HUES6 (cell line): ENCODE data around the gene SH2B3.
A peak's percentile ranks its signal among the peaks of the same experiment; 100 is the strongest.
"Not testable (repeated sequence)": the region's sequence is repeated elsewhere in the genome, so short reads cannot be mapped to it uniquely, and the experiment has no call there.

Source experiments
- H3K27ac ChIP-seq: 2 replicates; pipeline ENCODE4 v1.7.0; 2013; ENCODE audit warnings: low read depth, mild to moderate bottlenecking, low read length, inconsistent platforms
- H3K27me3 ChIP-seq: 2 replicates; pipeline ENCODE4 v1.6.1; 2013; ENCODE audit warnings: low read length; ENCODE audit not compliant: control insufficient read depth, insufficient read depth
- H3K36me3 ChIP-seq: 2 replicates; pipeline ENCODE4 v1.6.1; 2013; ENCODE audit warnings: low read length; ENCODE audit not compliant: control insufficient read depth, insufficient read depth
- H3K4me1 ChIP-seq: 2 replicates; pipeline ENCODE4 v1.6.1; 2013; ENCODE audit warnings: low read length; ENCODE audit not compliant: control insufficient read depth, insufficient read depth
- H3K4me3 ChIP-seq: 2 replicates; pipeline ENCODE4 v1.5.1; 2013; ENCODE audit warnings: low read depth, low read length
- H3K9ac ChIP-seq: one replicate; pipeline ENCODE4 v1.6.1; 2013; ENCODE audit warnings: mild to moderate bottlenecking, low read length
- H3K9me3 ChIP-seq: 2 replicates; pipeline ENCODE4 v1.6.1; 2013; ENCODE audit warnings: low read depth, low read length; ENCODE audit not compliant: control insufficient read depth, insufficient read depth

Gene SH2B3

DNA sequence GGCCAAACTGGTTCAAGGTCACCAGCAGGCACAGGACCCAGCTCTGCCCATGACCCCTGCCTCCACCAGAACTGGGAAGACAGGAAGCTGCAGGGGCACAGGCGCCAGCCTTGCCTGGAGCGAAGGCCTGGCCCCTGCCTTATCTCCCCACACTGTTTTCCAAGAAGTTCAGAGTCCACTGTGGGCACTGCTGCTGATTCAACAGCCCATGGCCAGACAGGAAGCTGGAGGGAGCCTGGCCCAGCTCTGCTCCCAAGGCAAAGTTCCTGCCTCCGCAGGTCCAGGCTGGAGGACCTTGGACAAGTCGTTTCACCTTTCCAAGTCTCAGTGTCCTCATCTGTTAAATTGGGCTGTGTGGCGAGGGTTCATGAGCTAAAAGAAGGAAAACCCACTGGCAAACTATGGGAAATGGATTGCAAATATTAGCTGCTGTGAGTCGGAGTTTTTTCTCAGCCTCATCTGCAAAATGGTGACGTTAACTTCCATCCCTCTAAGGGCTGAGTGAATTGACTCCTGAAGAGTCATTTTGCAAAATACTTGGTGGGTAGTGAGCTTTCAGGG, 38.0 kb upstream of the SH2B3 start:
- Histone ChIP-seq H3K4me3 (peak overlapping the region; percentile 79), H3K4me1 (peaks cover 6% of the 10 kb centered on the region; the same call in 1 of the 2 replicates), H3K9ac (no peak overlapping the region), H3K9me3 (no peaks in the 10 kb centered on the region), H3K27ac (no peak overlapping the region), H3K27me3 (peaks cover 11% of the 10 kb centered on the region; the same call in 1 of the 2 replicates), H3K36me3 (peaks cover 15% of the 10 kb centered on the region)

DNA sequence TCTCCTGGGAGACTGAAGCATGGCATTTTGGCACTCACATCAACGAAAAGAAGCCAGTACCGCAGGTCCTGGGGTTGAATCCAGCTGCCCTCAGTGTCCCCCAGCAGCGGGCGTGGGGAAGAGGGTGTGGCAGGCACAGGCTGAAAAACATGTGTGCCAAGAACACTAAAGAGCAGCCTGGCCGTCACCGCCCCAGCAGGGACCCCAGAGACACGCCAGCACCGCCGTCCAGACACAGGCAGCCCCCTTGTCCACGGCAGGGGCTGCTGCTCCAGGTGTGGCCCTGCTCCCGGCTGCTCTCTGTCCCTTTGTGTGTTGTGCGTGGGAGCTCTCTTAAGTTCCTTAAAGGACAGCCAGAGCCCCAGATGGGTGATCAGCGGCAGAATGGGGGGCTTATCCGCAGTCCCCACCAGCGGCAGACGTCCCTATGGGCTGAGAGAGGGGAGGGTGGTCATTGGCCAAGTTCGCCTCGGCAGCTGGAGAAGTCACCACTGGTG, 37.4 kb upstream of the SH2B3 start:
- Histone ChIP-seq H3K9ac (peak overlapping the region; percentile 73), H3K27me3 (peaks cover 11% of the 10 kb centered on the region; the same call in 1 of the 2 replicates), H3K4me3 (peak overlapping the region; percentile 79), H3K4me1 (peaks cover 6% of the 10 kb centered on the region; the same call in 1 of the 2 replicates), H3K9me3 (no peaks in the 10 kb centered on the region; the same call in 1 of the 2 replicates), H3K27ac (no peak overlapping the region), H3K36me3 (peaks cover 10% of the 10 kb centered on the region; the same call in 1 of the 2 replicates)

DNA sequence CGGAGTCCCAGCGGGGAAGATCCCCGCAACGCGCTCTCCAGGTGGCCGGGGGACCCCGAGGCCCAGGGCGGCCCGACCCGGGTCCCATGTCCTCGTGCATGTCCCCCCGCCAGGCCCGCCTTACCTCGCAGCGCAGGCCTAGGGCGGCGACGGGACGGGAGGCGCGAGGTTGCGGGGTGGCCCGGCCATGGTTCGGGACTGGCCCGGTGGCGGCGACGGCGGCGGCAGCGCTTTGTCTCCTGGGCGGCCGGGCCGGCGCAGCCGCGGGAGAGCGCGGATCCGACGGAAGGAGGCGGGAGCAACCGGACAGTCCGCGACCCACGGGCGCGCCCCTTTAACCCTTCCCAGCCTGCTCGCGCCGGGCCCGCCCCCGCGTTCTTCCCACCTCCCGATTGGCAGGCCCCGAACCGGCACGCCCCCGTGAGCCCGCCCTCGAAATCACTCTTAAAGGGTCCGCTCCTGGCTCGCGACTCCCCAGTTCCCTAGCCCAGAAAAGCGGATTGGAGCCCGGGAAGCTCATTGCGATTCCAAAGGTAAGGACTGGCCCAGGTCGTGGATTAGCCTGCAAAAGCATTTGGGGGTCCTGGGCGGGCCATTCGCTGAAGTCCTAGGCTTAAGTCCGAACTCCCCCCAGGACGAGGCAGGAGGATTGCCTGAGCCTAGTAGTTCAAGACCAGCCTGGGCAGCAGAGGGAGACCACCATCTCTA, 36.8 kb upstream of the SH2B3 start, which contains the start of gene PHETA1:
PHETA1 (minus strand) TSS at position 308 of the 708 bp plus-strand sequence. CDS start 5,668 bp downstream, outside the sequence.
- Histone ChIP-seq H3K4me3 (peak within 1 kb of the TSS; percentile 79), H3K4me1 (peaks cover 6% of the 10 kb centered on the region; the same call in 1 of the 2 replicates), H3K9ac (peak within 1 kb of the TSS; percentile 73), H3K27me3 (peaks cover 11% of the 10 kb centered on the region; the same call in 1 of the 2 replicates), H3K27ac (no peak within 1 kb of the TSS), H3K36me3 (peaks cover 6% of the 10 kb centered on the region; the same call in 1 of the 2 replicates), H3K9me3 (no peaks in the 10 kb centered on the region; the same call in 1 of the 2 replicates)

DNA sequence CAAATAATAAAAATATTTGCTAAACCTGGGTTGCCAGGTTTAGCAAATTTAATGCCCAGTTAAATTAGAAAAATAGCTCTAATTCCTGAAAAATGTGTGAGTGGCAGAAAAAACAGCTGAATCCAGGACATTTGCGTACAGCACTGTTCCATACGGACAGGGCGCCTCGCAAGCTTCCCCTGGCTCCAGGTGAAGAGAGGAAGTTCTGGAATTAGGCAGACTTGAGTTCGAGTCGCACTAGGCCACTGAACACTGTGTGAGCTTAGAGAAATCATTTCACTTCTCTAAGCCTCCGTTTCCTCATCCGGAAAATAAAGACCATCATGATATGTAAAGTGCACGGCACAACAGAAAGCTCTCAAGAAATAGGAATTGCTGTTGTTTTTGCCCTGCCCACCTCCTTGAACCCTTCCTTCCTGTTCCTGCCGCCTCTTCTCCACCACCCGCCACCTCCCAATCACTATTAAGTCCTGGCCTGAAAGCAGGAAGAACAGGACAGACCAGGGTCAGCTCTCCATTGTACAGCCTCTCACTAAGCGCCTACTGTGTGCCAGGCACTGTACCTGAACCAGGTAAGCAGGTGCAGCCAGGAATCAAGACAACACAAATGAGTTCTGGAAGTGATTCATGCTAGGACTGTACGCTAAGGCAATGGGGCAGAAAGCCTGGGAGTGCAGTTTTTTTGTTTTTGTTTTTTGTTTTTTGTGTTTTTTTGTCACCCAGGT, 36.1 kb upstream of the SH2B3 start:
- Histone ChIP-seq H3K27ac (no peak overlapping the region), H3K4me3 (peak overlapping the region; percentile 79), H3K9me3 (no peaks in the 10 kb centered on the region; the same call in 1 of the 2 replicates), H3K9ac (peak overlapping the region; percentile 44), H3K27me3 (peaks cover 11% of the 10 kb centered on the region; the same call in 1 of the 2 replicates), H3K4me1 (peaks cover 6% of the 10 kb centered on the region; the same call in 1 of the 2 replicates), H3K36me3 (peaks cover 6% of the 10 kb centered on the region; the same call in 1 of the 2 replicates)

DNA sequence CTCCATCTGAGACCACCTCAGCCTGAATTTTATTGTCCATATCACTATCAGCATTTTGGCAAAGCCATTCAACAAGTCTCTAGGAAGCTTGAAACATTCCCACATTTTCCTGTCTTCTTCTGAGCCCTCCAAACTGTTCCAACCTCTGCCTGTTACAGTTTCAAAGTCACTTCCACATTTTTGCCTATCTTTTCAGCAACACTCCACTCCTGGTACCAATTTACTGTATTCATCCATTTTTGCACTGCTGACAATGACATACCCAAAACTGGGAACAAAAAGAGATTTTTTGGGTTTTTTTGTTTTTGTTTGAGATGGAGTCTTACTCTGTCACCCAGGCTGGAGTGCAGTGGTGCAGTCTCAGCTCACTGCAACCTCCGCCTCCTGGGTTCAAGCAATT, 32.5 kb upstream of the SH2B3 start:
- not testable (repeated sequence) for H3K4me3 ChIP-seq, H3K27ac ChIP-seq, H3K9me3 ChIP-seq, H3K4me1 ChIP-seq, H3K27me3 ChIP-seq, H3K36me3 ChIP-seq, H3K9ac ChIP-seq

DNA sequence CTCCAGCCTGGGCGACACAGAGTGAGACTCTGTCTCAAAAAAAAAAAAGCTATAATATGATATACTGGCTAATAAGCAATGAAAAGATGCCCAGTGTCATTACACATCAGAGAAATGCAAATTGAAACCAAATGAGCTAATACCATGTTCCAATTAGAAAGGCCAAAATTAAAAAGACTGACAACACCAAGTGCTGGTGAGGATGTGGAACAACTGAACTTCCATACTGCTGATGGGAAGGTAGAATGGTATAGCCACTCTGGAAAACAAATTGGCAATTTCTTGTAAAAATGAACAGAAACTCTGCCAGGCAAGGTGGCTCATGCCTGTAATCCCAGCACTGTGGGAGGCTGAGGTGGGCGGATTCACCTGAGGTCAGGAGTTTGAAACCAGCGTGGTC, 28.3 kb upstream of the SH2B3 start:
- H3K9ac ChIP-seq, result no peak overlapping the region
- no peak overlapping the region for H3K27ac ChIP-seq
- H3K9me3 ChIP-seq, result peaks cover 4% of the 10 kb centered on the region
- no peak overlapping the region for H3K4me3 ChIP-seq
- no peaks in the 10 kb centered on the region for H3K27me3 ChIP-seq
- no peaks in the 10 kb centered on the region for H3K36me3 ChIP-seq
- no peaks in the 10 kb centered on the region for H3K4me1 ChIP-seq

DNA sequence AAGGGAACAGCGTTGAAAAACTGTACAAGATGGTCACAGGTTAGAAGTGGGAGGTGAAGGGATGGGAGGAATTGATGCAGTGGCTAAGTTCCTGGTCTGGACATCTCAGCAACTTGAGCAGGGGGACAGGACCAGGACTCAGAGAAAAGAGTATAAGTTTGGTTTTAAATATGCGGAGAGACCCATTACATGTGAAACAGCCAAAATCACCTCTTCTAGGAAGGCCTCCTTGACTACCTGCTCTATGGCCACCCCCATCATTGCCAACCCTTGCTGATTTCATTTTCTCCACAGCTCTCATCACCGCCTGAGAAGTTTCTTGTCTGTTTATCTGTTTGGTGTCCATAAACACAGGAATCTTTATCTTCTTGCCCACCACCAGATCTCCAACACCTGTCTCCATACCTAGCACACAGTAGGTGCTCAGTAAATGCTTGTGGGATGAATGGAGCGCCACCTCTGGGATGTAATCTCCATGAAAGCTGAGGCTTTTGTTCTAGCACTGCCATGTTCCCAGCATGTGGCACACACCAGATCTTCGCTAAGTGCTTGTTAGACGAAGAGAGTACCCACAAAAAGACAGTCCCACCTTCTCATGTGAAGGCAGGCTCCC, 25.7 kb upstream of the SH2B3 start:
- no peak overlapping the region for H3K9ac ChIP-seq
- no peak overlapping the region for H3K4me3 ChIP-seq
- H3K36me3 ChIP-seq, result no peaks in the 10 kb centered on the region
- H3K9me3 ChIP-seq, result peaks cover 4% of the 10 kb centered on the region
- H3K27ac ChIP-seq, result no peak overlapping the region
- no peaks in the 10 kb centered on the region for H3K27me3 ChIP-seq
- H3K4me1 ChIP-seq, result no peaks in the 10 kb centered on the region

DNA sequence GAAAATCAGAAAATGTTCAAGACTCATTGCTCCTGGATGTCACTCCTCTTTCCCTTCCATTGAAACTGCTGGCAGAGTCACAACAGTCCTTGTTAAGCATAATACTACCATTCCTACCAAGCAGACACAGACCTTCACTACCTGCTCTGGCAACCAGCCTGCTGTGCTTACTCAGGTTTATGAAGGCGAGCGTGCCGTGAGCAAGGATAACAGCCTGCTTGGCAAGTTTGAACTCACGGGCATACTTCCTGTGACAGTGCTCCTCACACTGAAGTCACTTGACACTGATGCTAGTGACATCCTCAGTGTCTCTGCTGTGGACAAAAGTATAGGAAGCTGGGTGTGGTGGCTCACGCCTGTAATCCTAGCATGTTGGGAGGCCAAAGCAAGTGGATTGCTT, 21.1 kb upstream of the SH2B3 start:
- no peaks in the 10 kb centered on the region for H3K36me3 ChIP-seq
- H3K4me3 ChIP-seq, result no peak overlapping the region
- no peaks in the 10 kb centered on the region for H3K9me3 ChIP-seq
- H3K9ac ChIP-seq, result no peak overlapping the region
- H3K27ac ChIP-seq, result no peak overlapping the region
- H3K27me3 ChIP-seq, result no peaks in the 10 kb centered on the region
- no peaks in the 10 kb centered on the region for H3K4me1 ChIP-seq

DNA sequence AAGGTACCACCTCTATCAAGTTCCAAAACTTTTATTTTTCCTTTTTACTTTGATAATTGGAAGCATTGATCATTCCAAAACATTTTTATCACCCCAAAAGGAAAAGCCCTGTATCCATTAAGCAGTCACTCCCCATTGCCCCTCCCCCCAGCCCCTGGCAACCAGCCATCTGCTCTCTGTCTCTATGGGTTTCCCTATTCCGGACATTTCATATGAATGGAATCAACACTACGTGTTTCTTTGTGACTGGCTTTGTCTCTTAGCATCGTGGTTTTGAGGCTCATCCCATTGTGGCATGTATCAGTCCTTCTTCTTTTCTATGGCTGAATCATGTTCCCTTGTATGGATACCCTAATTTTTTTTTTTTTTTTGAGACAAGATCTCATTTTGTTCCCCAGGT, 18.8 kb upstream of the SH2B3 start:
- Histone ChIP-seq H3K4me1 (no peaks in the 10 kb centered on the region), H3K9me3 (no peaks in the 10 kb centered on the region), H3K36me3 (no peaks in the 10 kb centered on the region), H3K27ac (no peak overlapping the region), H3K27me3 (no peaks in the 10 kb centered on the region), H3K4me3 (no peak overlapping the region), H3K9ac (no peak overlapping the region)

DNA sequence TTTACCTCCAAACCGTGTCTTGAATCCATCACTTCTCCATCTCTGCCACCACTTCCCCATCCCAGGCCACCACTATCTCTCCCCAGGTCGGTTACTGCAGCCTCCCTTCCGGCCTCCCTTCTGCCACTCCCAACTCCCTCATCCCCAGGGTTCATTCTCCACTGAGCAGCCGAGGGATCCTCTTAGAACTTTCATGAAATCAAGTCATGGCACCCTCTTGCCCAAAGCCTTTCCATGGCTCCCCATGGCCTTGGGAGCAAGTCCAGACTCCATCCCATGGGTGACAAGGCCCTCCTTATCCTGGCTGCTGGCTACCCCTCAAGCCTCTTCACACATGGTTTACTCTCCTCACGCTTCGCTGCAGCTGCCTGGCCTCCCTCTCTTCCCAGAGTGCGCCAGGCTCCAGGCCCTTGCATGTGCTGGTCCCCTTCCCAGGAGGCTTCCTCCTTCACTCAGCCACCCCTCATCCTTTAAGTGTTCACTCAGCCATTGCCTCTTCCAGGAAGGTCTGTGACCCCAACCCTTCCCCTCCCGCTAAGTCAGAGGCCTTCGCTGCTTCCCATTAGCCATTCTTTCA, 17.9 kb upstream of the SH2B3 start:
- H3K4me1 ChIP-seq, result no peaks in the 10 kb centered on the region
- H3K27ac ChIP-seq, result no peak overlapping the region
- H3K9ac ChIP-seq, result no peak overlapping the region
- H3K4me3 ChIP-seq, result no peak overlapping the region
- no peaks in the 10 kb centered on the region for H3K9me3 ChIP-seq
- H3K36me3 ChIP-seq, result no peaks in the 10 kb centered on the region
- no peaks in the 10 kb centered on the region for H3K27me3 ChIP-seq
